GM23338 (cell line): Measurements from ENCODE around the gene DROSHA. TPM values are rescaled to one million over a fixed set of nuclear protein-coding genes. Genes with fewer than 3 reads are reported as not detected.

Experiments
- ATAC-seq: fragments of 200-7000 bp; cut with Tn5 transposase; 3 replicates; pipeline ENCODE4 v1.9.1; 2020
- DNase-seq: peaks from one replicate; pipeline ENCODE4 v3.0.0-alpha.2; 2015; ENCODE audit warnings: low spot score
- H2AFZ ChIP-seq: fragments of 200-600 bp; sonication (generic); 2 replicates; pipeline ENCODE4 v1.8.0; 2016; ENCODE audit warnings: antibody characterized with exemption, mild to moderate bottlenecking, moderate library complexity
- H3F3A ChIP-seq: fragments of 200-600 bp; sonication (generic); replicated peaks from 2 replicates; pipeline ENCODE4 v1.8.0; 2017; ENCODE audit warnings: antibody characterized with exemption, mixed run types, low read depth
- H3K27ac ChIP-seq: fragments of 200-600 bp; sonication (generic); 2 replicates; pipeline ENCODE4 v1.6.1; 2016; ENCODE audit warnings: low read depth
- H3K27me3 ChIP-seq: fragments of 200-600 bp; sonication (generic); 2 replicates; pipeline ENCODE4 v1.8.0; 2016; ENCODE audit warnings: mild to moderate bottlenecking, mixed run types, moderate library complexity; ENCODE audit not compliant: insufficient read depth
- H3K36me3 ChIP-seq: fragments of 200-600 bp; sonication (generic); 2 replicates; pipeline ENCODE4 v1.8.0; 2016; ENCODE audit warnings: mild to moderate bottlenecking; ENCODE audit not compliant: insufficient read depth
- H3K4me1 ChIP-seq: fragments of 200-600 bp; sonication (generic); 2 replicates; pipeline ENCODE4 v1.8.0; 2016; ENCODE audit warnings: mild to moderate bottlenecking, moderate library complexity; ENCODE audit not compliant: insufficient read depth
- H3K4me2 ChIP-seq: fragments of 200-600 bp; sonication (generic); 2 replicates; pipeline ENCODE4 v1.7.1; 2017; ENCODE audit warnings: mixed run types
- H3K4me3 ChIP-seq: fragments of 200-600 bp; sonication (generic); 2 replicates; pipeline ENCODE4 v1.6.1; 2016; ENCODE audit warnings: mixed run types
- H3K79me2 ChIP-seq: fragments of 200-600 bp; sonication (generic); replicated peaks from 2 replicates; pipeline ENCODE4 v1.8.0; 2017; ENCODE audit warnings: mild to moderate bottlenecking; ENCODE audit not compliant: insufficient read depth
- H3K9me2 ChIP-seq: fragments of 200-600 bp; sonication (generic); 2 replicates; pipeline ENCODE4 v1.8.0; 2017; ENCODE audit not compliant: insufficient read depth
- H4K20me1 ChIP-seq: fragments of 200-600 bp; sonication (generic); replicated peaks from 2 replicates; pipeline ENCODE4 v1.8.0; 2017; ENCODE audit warnings: mild to moderate bottlenecking; ENCODE audit not compliant: insufficient read depth
- H3K27ac Mint-ChIP-seq: 2 replicates; pipeline ENCODE4 v1.8.0; 2020; ENCODE audit warnings: inconsistent platforms, mild to moderate bottlenecking, moderate library complexity, mixed read lengths
- H3K27me3 Mint-ChIP-seq: 3 replicates; pipeline ENCODE4 v1.8.0; 2022; ENCODE audit warnings: low read depth, mild to moderate bottlenecking, moderate library complexity, mixed read lengths, inconsistent platforms; ENCODE audit not compliant: insufficient read depth, poor library complexity
- H3K36me3 Mint-ChIP-seq: 3 replicates; pipeline ENCODE4 v1.8.0; 2021; ENCODE audit warnings: low read depth, mild to moderate bottlenecking, inconsistent platforms, moderate library complexity, mixed read lengths
- H3K4me1 Mint-ChIP-seq: 3 replicates; pipeline ENCODE4 v1.8.0; 2020; ENCODE audit warnings: mild to moderate bottlenecking, inconsistent platforms, mixed read lengths
- H3K4me3 Mint-ChIP-seq: 3 replicates; pipeline ENCODE4 v1.8.0; 2021; ENCODE audit warnings: moderate library complexity, mild to moderate bottlenecking, inconsistent platforms, mixed read lengths
- H3K9me3 Mint-ChIP-seq: 3 replicates; pipeline ENCODE4 v1.8.0; 2020; ENCODE audit warnings: moderate library complexity, mild to moderate bottlenecking, inconsistent platforms, mixed read lengths
- CREB1 ChIP-seq: fragments of 250-450 bp; sonication (Bioruptor Pico); IDR thresholded peaks from 2 replicates; pipeline ENCODE4 v1.5.0; 2020; ENCODE audit warnings: low read depth, mild to moderate bottlenecking, moderate library complexity
- CTCF ChIP-seq, 2 experiments: fragments of 200-600 bp in 1 of 2; sonication (generic) in 1 of 2; conservative IDR thresholded peaks; 2 replicates each; pipeline versions ENCODE4 v1.5.1 to v1.6.1; 2016 to 2017; ENCODE audit warnings: antibody characterized with exemption in 2 of 2, low read depth in 2 of 2, mild to moderate bottlenecking in 2 of 2, moderate library complexity in 1 of 2
- ETS1 ChIP-seq: IDR thresholded peaks from 2 replicates; pipeline ENCODE4 v1.6.1; 2016; ENCODE audit warnings: antibody characterized with exemption
- EZH2 ChIP-seq: fragments of 200-600 bp; sonication (generic); IDR thresholded peaks from one replicate; pipeline ENCODE4 v1.8.0; 2017; ENCODE audit warnings: antibody characterized with exemption, mild to moderate bottlenecking, low read depth; ENCODE audit not compliant: unreplicated experiment
- NANOG ChIP-seq: IDR thresholded peaks from 2 replicates; pipeline ENCODE4 v1.6.1; 2016; ENCODE audit warnings: antibody characterized with exemption, borderline replicate concordance
- POLR2AphosphoS5 ChIP-seq: IDR thresholded peaks from 2 replicates; pipeline ENCODE4 v1.6.1; 2016; ENCODE audit warnings: antibody characterized with exemption, low read depth
- REST ChIP-seq: IDR thresholded peaks from one replicate; pipeline ENCODE4 v1.6.1; 2018; ENCODE audit warnings: antibody characterized with exemption; ENCODE audit not compliant: unreplicated experiment
- ZNF114 ChIP-seq: fragments of 250-450 bp; sonication (Bioruptor Pico); IDR thresholded peaks from 2 replicates; pipeline ENCODE4 v1.5.0; 2020; ENCODE audit warnings: mild to moderate bottlenecking, moderate library complexity
- ZNF331 ChIP-seq: fragments of 250-450 bp; sonication (Bioruptor Pico); IDR thresholded peaks from 2 replicates; pipeline ENCODE4 v1.5.0; 2020; ENCODE audit warnings: low read depth, mild to moderate bottlenecking, moderate library complexity
- polyA plus RNA-seq: library from polyadenylated mRNA; unstranded; fragments of >200 nt; fragmentation: Nextera tagmentation; extraction: Ambion mirVana; gene quantifications from 2 replicates; pipeline ENCODE4 v1.2.1, GENCODE V29; 2016
- total RNA-seq: library from RNA; depleted of rRNA; stranded (reverse); fragments of >200 nt; shearing (Covaris generic); gene quantifications from 2 replicates; pipeline ENCODE4 v1.2.3, GENCODE V29; 2014

DROSHA gene
- total and polyA plus RNA-seq, 2 experiments from 2014 or later, result 70.6 to 87.8 TPM

GRCh38 chr5:31390256-31390655, 141.6 kb downstream of the DROSHA start:
- Mint-ChIP-seq H3K4me3 (no peak overlapping the region), H3K9me3 (peaks cover 36% of the 10 kb centered on the region), H3K4me1 (0 out of 3 replicates have a peak, but pooled peaks cover 2% of the 10 kb centered on the region), H3K27ac (no peak overlapping the region), H3K27me3 (peaks cover 3% of the 10 kb centered on the region), H3K36me3 (peaks cover 25% of the 10 kb centered on the region)
- H3K79me2 ChIP-seq, result no peaks in the 10 kb centered on the region
- H3K27ac ChIP-seq, result no peak overlapping the region
- no peak overlapping the region for H3K4me2 ChIP-seq
- TF ChIP-seq NANOG (no peak), POLR2AphosphoS5 (no peak), REST (no peak), CREB1 (CRISPR knock-in tag) (no peak)
- no peak overlapping the region for H2AFZ ChIP-seq
- no peak for ATAC-seq
- no peaks in the 10 kb centered on the region for H3K4me1 ChIP-seq
- H3K36me3 ChIP-seq, result 0 out of 2 replicates have a peak, but pooled peaks cover 6% of the 10 kb centered on the region
- H3K4me3 ChIP-seq, result no peak overlapping the region
- H3K9me2 ChIP-seq, result no peaks in the 10 kb centered on the region
- H3F3A ChIP-seq, result no peaks in the 10 kb centered on the region
- no peaks in the 10 kb centered on the region for H3K27me3 ChIP-seq
- no peaks in the 10 kb centered on the region for H4K20me1 ChIP-seq
- DNase-seq, result no peak

- DNase-seq, result no peak
- H3K79me2 ChIP-seq, result no peaks in the 10 kb centered on the region
- no peak overlapping the region for H3K4me2 ChIP-seq
- H3K9me2 ChIP-seq, result no peaks in the 10 kb centered on the region
- no peaks in the 10 kb centered on the region for H3K27me3 ChIP-seq
- H3K4me3 Mint-ChIP-seq, result no peak overlapping the region
- H3K4me1 ChIP-seq, result peaks cover 17% of the 10 kb centered on the region
- H3F3A ChIP-seq, result no peaks in the 10 kb centered on the region
- peaks cover 6% of the 10 kb centered on the region for H3K27me3 Mint-ChIP-seq
- no peak overlapping the region for H3K4me3 ChIP-seq
- H3K36me3 ChIP-seq, result 0 out of 2 replicates have a peak, but pooled peaks cover 6% of the 10 kb centered on the region
- H3K36me3 Mint-ChIP-seq, result peaks cover 25% of the 10 kb centered on the region
- TF ChIP-seq NANOG, result no peak
- TF ChIP-seq CREB1 (CRISPR knock-in tag), result no peak
- no peak for TF ChIP-seq CTCF (conservative IDR thresholded peaks at IDR 0.05; ENCODE audit: low read depth in 2 of 2)
- no peak for TF ChIP-seq ZNF331
- TF ChIP-seq ETS1, result no peak
- no peak for TF ChIP-seq EZH2
- no peak for TF ChIP-seq ZNF114 (CRISPR knock-in tag)
- H4K20me1 ChIP-seq, result no peaks in the 10 kb centered on the region
- ATAC-seq, result no peak
- no peak overlapping the region for H3K27ac ChIP-seq
- peaks cover 25% of the 10 kb centered on the region for H3K4me1 Mint-ChIP-seq
- no peak overlapping the region for H3K27ac Mint-ChIP-seq
- H3K9me3 Mint-ChIP-seq, result peaks cover 40% of the 10 kb centered on the region
- no peak overlapping the region for H2AFZ ChIP-seq
Observed at GRCh38 chr5:31385774-31386537, 145.9 kb downstream of the DROSHA start.
